Measurements from ENCODE around the gene FNDC8. TPM values are rescaled to one million over a fixed set of nuclear protein-coding genes. Genes with fewer than 3 reads are reported as not detected.
"Not testable (repeated sequence)": the region's sequence is repeated elsewhere in the genome, so short reads cannot be mapped to it uniquely, and the experiment has no call there.

FNDC8 gene
- polyA plus RNA-seq, 6 donors from 2014 or later, result not detected

- ATAC-seq (ENCODE audit: low read depth in 2 of 2) (no peak), DNase-seq (no peak)
- Mint-ChIP-seq H3K36me3 (peaks cover 30 to 40% of the 10 kb centered on the region in 2 donors), H3K4me1 (peaks cover 0 to 7% (median 2%) of the 10 kb centered on the region in 3 donors), H3K27me3 (no peaks in the 10 kb centered on the region), H3K9me3 (peaks cover 0 to 2% (median 0%) of the 10 kb centered on the region in 7 donors), H3K4me3 (no peak overlapping the region), H3K27ac (peak overlapping the region in 1 of 6 donors; percentile 19)
Observed at GRCh38 chr17:35103271-35103670, 18.1 kb upstream of the FNDC8 start.

GRCh38 chr17:35104844-35105450, 16.5 kb upstream of the FNDC8 start:
- Mint-ChIP-seq H3K27ac (peak overlapping the region in 2 of 6 donors; percentile 29 to 37), H3K9me3 (peaks cover 0 to 2% (median 0%) of the 10 kb centered on the region in 7 donors), H3K36me3 (peaks cover 25 to 32% of the 10 kb centered on the region in 2 donors), H3K27me3 (no peaks in the 10 kb centered on the region), H3K4me3 (no peak overlapping the region), H3K4me1 (peaks cover 0 to 7% (median 6%) of the 10 kb centered on the region in 3 donors)
- DNase-seq, result no peak
- ATAC-seq (ENCODE audit: low read depth in 2 of 2), result no peak

GRCh38 chr17:35110791-35111190, 10.6 kb upstream of the FNDC8 start:
- H3K36me3 Mint-ChIP-seq, result peaks cover 9 to 17% of the 10 kb centered on the region in 2 donors
- ATAC-seq (ENCODE audit: low read depth in 2 of 2); H3K9me3 Mint-ChIP-seq; DNase-seq; H3K27ac Mint-ChIP-seq; H3K4me3 Mint-ChIP-seq; H3K27me3 Mint-ChIP-seq: not testable (repeated sequence)
- H3K4me1 Mint-ChIP-seq, result peaks cover 3 to 13% (median 11%) of the 10 kb centered on the region in 3 donors

- H3K9me3 Mint-ChIP-seq, result no peaks in the 10 kb centered on the region
- H3K4me1 Mint-ChIP-seq, result peaks cover 23 to 41% (median 30%) of the 10 kb centered on the region in 3 donors
- DNase-seq, result no peak
- no peaks in the 10 kb centered on the region for H3K27me3 Mint-ChIP-seq
- peak overlapping the region in 4 of 8 donors; percentile 22 to 94 (median 39) for H3K4me3 Mint-ChIP-seq
- H3K36me3 Mint-ChIP-seq, result no peaks in the 10 kb centered on the region
- no peak for ATAC-seq (ENCODE audit: low read depth in 2 of 2)
- peak overlapping the region in 1 of 6 donors; percentile 42 for H3K27ac Mint-ChIP-seq
Observed at GRCh38 chr17:35116845-35117244, 4.6 kb upstream of the FNDC8 start.

GRCh38 chr17:35117984-35118383, 3.4 kb upstream of the FNDC8 start:
- ATAC-seq (ENCODE audit: low read depth in 2 of 2) (no peak), DNase-seq (no peak)
- peaks cover 23 to 37% (median 30%) of the 10 kb centered on the region in 3 donors for H3K4me1 Mint-ChIP-seq

GRCh38 chr17:35119370-35120165, 1.8 kb upstream of the FNDC8 start, which contains the start of gene RAD51D:
RAD51D (minus strand) TSS chr17:35119860; CDS start chr17:35119613, 247 bp downstream.
- Mint-ChIP-seq H3K4me1 (peaks cover 23 to 37% (median 30%) of the 10 kb centered on the region in 3 donors), H3K36me3 (no peaks in the 10 kb centered on the region), H3K9me3 (no peaks in the 10 kb centered on the region), H3K27ac (peak within 1 kb of the TSS; percentile 87 to 98 (median 96)), H3K27me3 (no peaks in the 10 kb centered on the region), H3K4me3 (peak within 1 kb of the TSS; percentile 82 to 96 (median 94))
- DNase-seq, result peak; percentile 84
- ATAC-seq (ENCODE audit: low read depth in 2 of 2), result peak; percentile 90 to 92

More at GRCh38 chr17:35117984-35118383, 3.4 kb upstream of the FNDC8 start:
- H3K27me3 Mint-ChIP-seq, result no peaks in the 10 kb centered on the region
- H3K4me3 Mint-ChIP-seq, result peak overlapping the region; percentile 29 to 94 (median 85)
- H3K9me3 Mint-ChIP-seq, result no peaks in the 10 kb centered on the region
- H3K27ac Mint-ChIP-seq, result peak overlapping the region in 2 of 6 donors; percentile 10 to 56
- no peaks in the 10 kb centered on the region for H3K36me3 Mint-ChIP-seq

- Mint-ChIP-seq H3K27ac (no peak overlapping the region), H3K36me3 (no peaks in the 10 kb centered on the region), H3K4me3 (no peak overlapping the region), H3K27me3 (no peaks in the 10 kb centered on the region), H3K4me1 (no peaks in the 10 kb centered on the region), H3K9me3 (no peaks in the 10 kb centered on the region)
- ATAC-seq (ENCODE audit: low read depth in 2 of 2), result no peak
- DNase-seq, result no peak
Observed at GRCh38 chr17:35127751-35128514, 6.5 kb downstream of the FNDC8 start.

GRCh38 chr17:35129154-35129972, 7.9 kb downstream of the FNDC8 start:
- DNase-seq, result no peak
- peaks cover 0 to 7% (median 0%) of the 10 kb centered on the region in 3 donors for H3K4me1 Mint-ChIP-seq
- H3K27me3 Mint-ChIP-seq, result no peaks in the 10 kb centered on the region
- H3K36me3 Mint-ChIP-seq, result peaks cover 7 to 11% of the 10 kb centered on the region in 2 donors
- ATAC-seq (ENCODE audit: low read depth in 2 of 2), result no peak
- H3K9me3 Mint-ChIP-seq, result no peaks in the 10 kb centered on the region
- no peak overlapping the region for H3K27ac Mint-ChIP-seq
- H3K4me3 Mint-ChIP-seq, result no peak overlapping the region

GRCh38 chr17:35129973-35130351, 8.5 kb downstream of the FNDC8 start:
- Mint-ChIP-seq H3K27me3 (no peaks in the 10 kb centered on the region), H3K4me1 (peaks cover 0 to 7% (median 0%) of the 10 kb centered on the region in 3 donors), H3K9me3 (no peaks in the 10 kb centered on the region), H3K27ac (no peak overlapping the region), H3K36me3 (peaks cover 7 to 13% of the 10 kb centered on the region in 2 donors), H3K4me3 (no peak overlapping the region)
- ATAC-seq (ENCODE audit: low read depth in 2 of 2) (no peak), DNase-seq (no peak)

GRCh38 chr17:35130392-35130791, 9.0 kb downstream of the FNDC8 start:
- DNase-seq, result no peak
- Mint-ChIP-seq H3K36me3 (peaks cover 7 to 14% of the 10 kb centered on the region in 2 donors), H3K4me1 (peaks cover 0 to 7% (median 0%) of the 10 kb centered on the region in 3 donors), H3K27me3 (no peaks in the 10 kb centered on the region), H3K9me3 (no peaks in the 10 kb centered on the region), H3K27ac (no peak overlapping the region), H3K4me3 (no peak overlapping the region)
- ATAC-seq (ENCODE audit: low read depth in 2 of 2), result no peak

- Mint-ChIP-seq H3K27ac (no peak overlapping the region), H3K4me1 (peaks cover 0 to 7% (median 0%) of the 10 kb centered on the region in 3 donors), H3K27me3 (no peaks in the 10 kb centered on the region)
Observed at GRCh38 chr17:35132099-35132498, 10.7 kb downstream of the FNDC8 start.

GRCh38 chr17:35132816-35133550, 11.6 kb downstream of the FNDC8 start:
- Mint-ChIP-seq H3K27ac (no peak overlapping the region), H3K9me3 (no peaks in the 10 kb centered on the region), H3K4me3 (no peak overlapping the region), H3K27me3 (no peaks in the 10 kb centered on the region), H3K4me1 (peaks cover 0 to 7% (median 0%) of the 10 kb centered on the region in 3 donors), H3K36me3 (peaks cover 12 to 21% of the 10 kb centered on the region in 2 donors)
- no peak for ATAC-seq (ENCODE audit: low read depth in 2 of 2)
- no peak for DNase-seq

More at GRCh38 chr17:35132099-35132498, 10.7 kb downstream of the FNDC8 start:
- H3K9me3 Mint-ChIP-seq, result no peaks in the 10 kb centered on the region
- no peak overlapping the region for H3K4me3 Mint-ChIP-seq
- no peak for DNase-seq
- no peak for ATAC-seq (ENCODE audit: low read depth in 2 of 2)
- peaks cover 12 to 21% of the 10 kb centered on the region in 2 donors for H3K36me3 Mint-ChIP-seq
